ENCODE results near the gene KCNMA1. TPM values are rescaled to one million over a fixed set of nuclear protein-coding genes. Genes with fewer than 3 reads are reported as not detected.

Gene KCNMA1
- total RNA-seq, 3 donors from 2014 or later: 13.6 to 37.8 (median 15.1) TPM

GRCh38 chr10:77371848-77372799 is 265.5 kb downstream of the KCNMA1 start:
- H3K27ac ChIP-seq: peak overlapping the region in 1 of 2 donors; percentile 18
- DNase-seq (ENCODE audit: low spot score in 2 of 2): no peak
- intact Hi-C loops (cut with DNase I; ENCODE audit: low total_unique reads): no loop called here
- H3K9me3 ChIP-seq: no peaks in the 10 kb centered on the region
- no peaks in the 10 kb centered on the region for H3K36me3 ChIP-seq
- TF ChIP-seq POLR2A (IDR thresholded peaks at IDR 0.05) (no peak), POLR2AphosphoS5 (IDR thresholded peaks at IDR 0.05) (no peak)
- TF ChIP-seq, protein P1, sequence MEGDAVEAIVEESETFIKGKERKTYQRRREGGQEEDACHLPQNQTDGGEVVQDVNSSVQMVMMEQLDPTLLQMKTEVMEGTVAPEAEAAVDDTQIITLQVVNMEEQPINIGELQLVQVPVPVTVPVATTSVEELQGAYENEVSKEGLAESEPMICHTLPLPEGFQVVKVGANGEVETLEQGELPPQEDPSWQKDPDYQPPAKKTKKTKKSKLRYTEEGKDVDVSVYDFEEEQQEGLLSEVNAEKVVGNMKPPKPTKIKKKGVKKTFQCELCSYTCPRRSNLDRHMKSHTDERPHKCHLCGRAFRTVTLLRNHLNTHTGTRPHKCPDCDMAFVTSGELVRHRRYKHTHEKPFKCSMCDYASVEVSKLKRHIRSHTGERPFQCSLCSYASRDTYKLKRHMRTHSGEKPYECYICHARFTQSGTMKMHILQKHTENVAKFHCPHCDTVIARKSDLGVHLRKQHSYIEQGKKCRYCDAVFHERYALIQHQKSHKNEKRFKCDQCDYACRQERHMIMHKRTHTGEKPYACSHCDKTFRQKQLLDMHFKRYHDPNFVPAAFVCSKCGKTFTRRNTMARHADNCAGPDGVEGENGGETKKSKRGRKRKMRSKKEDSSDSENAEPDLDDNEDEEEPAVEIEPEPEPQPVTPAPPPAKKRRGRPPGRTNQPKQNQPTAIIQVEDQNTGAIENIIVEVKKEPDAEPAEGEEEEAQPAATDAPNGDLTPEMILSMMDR (IDR thresholded peaks at IDR 0.05): no peak
- H3K27me3 ChIP-seq: no peaks in the 10 kb centered on the region
- no peaks in the 10 kb centered on the region for H3K4me1 ChIP-seq
- H3K4me3 ChIP-seq: no peak overlapping the region

DNA sequence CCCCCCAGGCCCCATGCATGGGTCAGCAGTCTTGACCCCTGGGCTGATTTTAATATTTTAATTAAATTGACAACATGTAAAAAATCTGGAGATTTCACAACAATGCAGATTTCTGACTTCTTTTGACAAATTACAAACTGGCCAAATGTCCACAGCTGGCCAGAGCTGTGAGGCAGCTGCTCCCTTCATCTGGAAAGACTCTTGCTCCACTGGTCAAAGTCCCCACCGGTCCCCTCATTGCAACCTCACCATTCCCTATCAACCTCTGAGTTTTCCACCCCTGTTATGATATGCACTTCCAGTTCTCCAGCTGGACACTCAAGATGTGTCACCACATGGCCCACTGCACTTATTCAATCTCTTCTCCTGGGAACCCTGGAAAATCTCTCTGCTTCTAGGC is 266.2 kb downstream of the KCNMA1 start:
- H3K4me1 ChIP-seq: no peaks in the 10 kb centered on the region
- TF ChIP-seq POLR2AphosphoS5 (IDR thresholded peaks at IDR 0.05) (no peak), POLR2A (IDR thresholded peaks at IDR 0.05) (no peak)
- TF ChIP-seq, protein P1 (IDR thresholded peaks at IDR 0.05): no peak

DNA sequence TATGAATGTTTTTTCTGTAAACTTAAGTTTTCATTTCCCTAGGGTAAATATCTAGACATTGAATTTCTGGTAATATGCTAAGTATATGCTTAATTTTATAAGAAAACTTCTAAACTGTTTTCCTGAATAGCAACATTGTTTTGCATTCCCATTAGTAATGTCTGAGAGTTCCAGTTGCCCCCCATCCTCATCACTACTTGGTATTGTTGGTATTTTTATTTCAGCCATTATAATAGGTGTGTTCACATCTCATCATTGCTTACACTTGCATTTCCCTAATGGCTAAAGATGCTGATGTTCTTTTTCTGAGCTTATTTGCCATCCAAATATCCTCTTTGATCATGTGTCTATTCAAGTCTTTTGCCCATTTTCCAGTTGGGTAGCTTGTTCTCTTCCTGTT is 269.6 kb downstream of the KCNMA1 start:
- Histone ChIP-seq H3K27me3 (no peaks in the 10 kb centered on the region), H3K9me3 (no peaks in the 10 kb centered on the region), H3K36me3 (no peaks in the 10 kb centered on the region), H3K4me1 (no peaks in the 10 kb centered on the region), H3K27ac (no peak overlapping the region), H3K4me3 (no peak overlapping the region)
- TF ChIP-seq, protein P1 (IDR thresholded peaks at IDR 0.05): no peak
- TF ChIP-seq POLR2AphosphoS5 (IDR thresholded peaks at IDR 0.05) (no peak), POLR2A (IDR thresholded peaks at IDR 0.05) (no peak)
- DNase-seq (ENCODE audit: low spot score in 2 of 2): no peak
- intact Hi-C loops (cut with DNase I; ENCODE audit: low total_unique reads): no loop called here

More for the DNA sequence above, 266.2 kb downstream of the KCNMA1 start:
- no peaks in the 10 kb centered on the region for H3K36me3 ChIP-seq
- no peak for DNase-seq (ENCODE audit: low spot score in 2 of 2)
- no peaks in the 10 kb centered on the region for H3K9me3 ChIP-seq
- H3K4me3 ChIP-seq: no peak overlapping the region
- H3K27ac ChIP-seq: no peak overlapping the region
- no peaks in the 10 kb centered on the region for H3K27me3 ChIP-seq
- intact Hi-C loops (cut with DNase I; ENCODE audit: low total_unique reads): no loop called here

DNA sequence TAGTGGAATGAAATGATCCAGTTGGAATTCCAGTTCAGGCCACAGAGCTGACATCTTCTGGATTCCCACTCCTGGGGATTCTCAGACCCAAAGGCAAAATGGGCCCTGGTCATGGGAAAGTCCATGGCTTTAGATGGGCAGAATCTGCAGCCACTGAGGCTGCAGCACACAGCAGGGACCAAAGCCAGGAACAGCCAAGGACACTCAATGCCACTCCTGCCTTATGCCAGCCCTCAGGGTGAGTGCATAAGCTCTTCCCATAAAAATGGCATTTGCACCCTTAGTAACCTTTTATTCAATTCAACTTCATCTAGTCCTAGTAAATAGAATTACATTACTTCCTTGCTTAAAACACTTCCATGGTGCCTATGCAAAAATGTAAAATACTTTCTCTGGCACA is 274.4 kb downstream of the KCNMA1 start:
- intact Hi-C loops (cut with DNase I; ENCODE audit: low total_unique reads): no loop called here
- H3K4me1 ChIP-seq: no peaks in the 10 kb centered on the region
- no peaks in the 10 kb centered on the region for H3K27me3 ChIP-seq
- no peak for DNase-seq (ENCODE audit: low spot score in 2 of 2)
- TF ChIP-seq POLR2AphosphoS5 (IDR thresholded peaks at IDR 0.05): no peak
- H3K36me3 ChIP-seq: no peaks in the 10 kb centered on the region
- no peak overlapping the region for H3K4me3 ChIP-seq
- no peaks in the 10 kb centered on the region for H3K9me3 ChIP-seq
- no peak overlapping the region for H3K27ac ChIP-seq

GRCh38 chr10:77361831-77362230 is 275.8 kb downstream of the KCNMA1 start:
- TF ChIP-seq, protein P1 (IDR thresholded peaks at IDR 0.05): no peak
- TF ChIP-seq POLR2A (IDR thresholded peaks at IDR 0.05) (no peak), POLR2AphosphoS5 (IDR thresholded peaks at IDR 0.05) (no peak)
- H3K4me1 ChIP-seq: no peaks in the 10 kb centered on the region
- H3K27ac ChIP-seq: no peak overlapping the region
- intact Hi-C loops (cut with DNase I; ENCODE audit: low total_unique reads): no loop called here
- no peaks in the 10 kb centered on the region for H3K9me3 ChIP-seq
- DNase-seq (ENCODE audit: low spot score in 2 of 2): no peak
- no peak overlapping the region for H3K4me3 ChIP-seq
- H3K27me3 ChIP-seq: no peaks in the 10 kb centered on the region
- H3K36me3 ChIP-seq: no peaks in the 10 kb centered on the region
